GM21360 (cell line): Measurements from ENCODE around the gene CCM2.
"Not testable (repeated sequence)": the region's sequence is repeated elsewhere in the genome, so short reads cannot be mapped to it uniquely, and the experiment has no call there.

Experiments
- ATAC-seq: cut with Tn5 transposase; IDR thresholded peaks from one replicate; pipeline ENCODE4 v1.9.1; 2021; ENCODE audit warnings: mild to moderate bottlenecking, moderate library complexity; ENCODE audit not compliant: unreplicated experiment

The CCM2 gene

GRCh38 chr7:45098983-45099839 is 99.2 kb downstream of the CCM2 start:
- no peak for ATAC-seq

DNA sequence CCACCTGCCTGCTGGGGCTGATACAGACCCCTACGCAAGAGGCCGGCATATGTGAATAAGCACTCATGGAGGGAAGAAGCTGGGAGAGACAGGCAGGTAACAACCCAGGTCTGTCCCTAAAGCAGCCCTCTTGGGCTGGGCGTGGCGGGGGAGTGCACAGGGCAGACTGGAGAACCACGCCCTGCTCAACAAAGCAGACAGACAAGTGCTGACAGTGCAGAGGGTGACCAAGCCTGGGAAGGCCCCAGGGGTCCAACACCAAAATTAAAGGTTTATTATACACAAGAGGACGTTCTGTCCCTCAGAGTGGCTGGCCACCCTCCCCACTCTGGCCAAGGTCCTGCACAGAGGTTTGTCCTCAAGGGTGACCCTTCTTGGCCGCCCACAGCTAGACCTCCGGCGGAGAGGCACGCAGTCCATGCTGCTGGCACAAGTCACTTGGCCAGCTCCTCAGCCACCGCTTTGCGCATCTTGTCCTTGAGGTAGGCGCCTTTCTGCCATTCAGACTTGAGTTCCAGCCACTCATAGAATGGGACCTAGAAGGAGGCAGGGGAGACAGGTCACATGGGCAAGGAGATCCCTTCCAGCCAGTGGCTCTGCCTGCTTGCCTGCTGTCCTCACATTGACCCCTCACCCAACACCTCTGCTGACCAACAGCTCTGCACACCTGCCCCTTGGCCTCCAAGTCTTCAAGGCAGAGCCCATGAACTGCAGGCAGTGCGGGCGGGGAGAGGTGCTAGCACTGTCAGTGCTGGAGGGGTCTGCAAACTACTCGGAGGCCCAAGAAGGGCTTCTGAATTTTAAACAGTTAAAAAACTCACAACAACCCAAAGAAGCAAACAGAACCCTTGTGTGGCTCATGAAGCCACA is 100.1 kb downstream of the CCM2 start:
- no peak for ATAC-seq

- ATAC-seq, result no peak
Measured at GRCh38 chr7:45100761-45101480, 100.9 kb downstream of the CCM2 start.

DNA sequence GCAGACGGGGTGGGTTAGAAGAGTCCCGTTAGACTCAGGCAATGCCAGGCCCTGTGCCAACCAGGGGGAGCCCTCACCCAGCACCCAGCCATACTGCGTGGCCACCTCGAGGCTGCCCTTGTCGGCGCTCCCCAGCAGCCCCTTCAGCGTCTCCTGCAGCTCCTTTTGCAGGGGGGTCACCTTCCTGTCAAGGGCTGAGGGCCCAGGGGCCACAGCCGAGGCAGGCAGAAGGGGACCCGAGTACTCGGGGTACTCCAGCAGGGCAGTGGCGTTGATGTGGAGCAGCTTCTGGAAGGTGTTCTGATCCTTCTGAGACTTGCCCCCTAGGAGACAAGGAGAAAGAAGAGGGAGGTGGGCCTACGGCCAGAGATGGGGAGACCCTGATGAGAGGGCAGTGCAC is 101.7 kb downstream of the CCM2 start:
- no peak for ATAC-seq

GRCh38 chr7:45102785-45103712 is 103.0 kb downstream of the CCM2 start:
- no peak for ATAC-seq

- no peak for ATAC-seq
Measured at GRCh38 chr7:45103958-45104843, 104.2 kb downstream of the CCM2 start.

DNA sequence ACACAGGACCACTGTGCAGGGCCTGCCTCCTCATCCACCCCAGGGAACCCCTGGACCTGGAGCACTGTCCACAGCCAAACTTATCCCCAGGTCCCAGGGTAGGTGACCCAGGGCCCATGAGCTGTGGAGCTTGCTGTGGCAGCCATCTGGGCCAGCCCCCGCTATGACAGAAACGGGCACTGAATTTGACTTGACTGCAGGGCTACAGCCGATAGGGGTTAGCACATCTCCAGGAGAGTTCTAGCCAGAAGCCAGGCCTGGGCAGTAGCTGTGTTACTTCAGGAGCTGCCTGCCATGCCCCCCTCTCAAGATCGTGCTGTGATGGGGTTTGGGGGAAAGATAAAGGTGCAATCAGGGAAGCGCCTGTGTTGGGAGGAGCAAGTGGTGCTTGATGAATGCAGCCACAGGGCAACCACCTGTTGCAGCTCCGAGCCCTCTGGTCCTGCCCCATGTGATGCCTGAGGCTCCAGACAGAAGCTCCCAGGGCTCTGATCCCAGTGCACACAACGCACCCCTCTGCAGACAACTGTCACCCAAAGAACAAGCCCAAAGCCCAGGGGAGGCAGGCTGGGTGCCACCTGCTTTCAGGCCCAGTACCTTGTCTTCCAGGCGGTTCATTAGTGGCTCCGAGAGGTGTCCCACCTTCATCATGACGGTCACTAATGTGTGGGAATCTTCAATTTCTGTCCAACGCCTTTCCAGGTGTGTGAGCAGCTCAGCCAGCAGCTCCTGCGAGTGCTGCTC is 105.0 kb downstream of the CCM2 start:
- ATAC-seq, result no peak

DNA sequence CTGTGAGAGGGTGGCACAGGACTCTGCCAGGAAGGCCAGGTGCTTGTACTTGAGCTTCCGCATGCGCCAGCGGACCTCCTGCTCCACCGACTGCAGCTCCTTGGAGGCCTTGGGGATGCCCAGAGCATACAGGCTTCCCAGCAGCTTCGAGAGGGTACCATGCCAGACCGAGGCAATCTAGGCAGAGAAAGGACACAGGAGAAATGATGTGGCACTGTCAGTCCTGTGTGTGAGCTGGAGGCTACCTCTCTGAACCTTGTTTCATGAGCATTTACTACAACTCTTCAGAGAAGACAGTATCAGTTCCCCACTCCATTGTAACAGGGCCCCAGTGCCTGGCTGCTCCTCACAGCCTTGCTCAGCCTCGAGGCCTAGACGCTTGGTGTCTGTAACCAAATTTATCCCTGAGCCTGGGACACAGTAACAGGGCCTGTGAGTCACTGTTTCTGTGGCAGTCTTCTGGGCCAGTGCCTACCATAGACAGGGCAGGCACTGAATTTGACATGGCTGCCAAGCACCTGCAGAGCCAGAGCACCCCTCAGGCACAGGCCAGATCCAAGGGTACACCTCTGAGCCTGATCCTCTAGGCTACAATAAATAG is 105.7 kb downstream of the CCM2 start:
- no peak for ATAC-seq

DNA sequence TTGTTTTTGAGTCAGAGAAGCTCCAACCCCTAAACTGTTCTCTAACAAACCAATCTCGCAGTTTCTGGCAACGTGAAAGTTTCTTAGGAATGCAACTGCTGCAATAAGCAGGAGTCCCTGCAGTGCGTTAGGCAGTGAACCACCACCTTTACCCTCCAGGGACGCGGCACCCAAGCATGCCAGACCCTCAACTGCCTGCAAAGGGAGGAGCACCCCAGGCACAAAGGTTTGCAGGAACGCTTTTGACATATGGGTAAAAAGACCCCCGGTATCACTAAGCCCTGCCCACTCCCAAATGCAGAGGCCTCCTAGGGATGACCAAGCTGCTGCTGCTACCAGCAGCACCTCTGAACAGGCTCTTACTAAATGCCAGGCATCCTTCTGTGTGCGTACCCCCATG is 106.8 kb downstream of the CCM2 start:
- no peak for ATAC-seq

- no peak for ATAC-seq
Measured at GRCh38 chr7:45107356-45107755, 107.4 kb downstream of the CCM2 start.

DNA sequence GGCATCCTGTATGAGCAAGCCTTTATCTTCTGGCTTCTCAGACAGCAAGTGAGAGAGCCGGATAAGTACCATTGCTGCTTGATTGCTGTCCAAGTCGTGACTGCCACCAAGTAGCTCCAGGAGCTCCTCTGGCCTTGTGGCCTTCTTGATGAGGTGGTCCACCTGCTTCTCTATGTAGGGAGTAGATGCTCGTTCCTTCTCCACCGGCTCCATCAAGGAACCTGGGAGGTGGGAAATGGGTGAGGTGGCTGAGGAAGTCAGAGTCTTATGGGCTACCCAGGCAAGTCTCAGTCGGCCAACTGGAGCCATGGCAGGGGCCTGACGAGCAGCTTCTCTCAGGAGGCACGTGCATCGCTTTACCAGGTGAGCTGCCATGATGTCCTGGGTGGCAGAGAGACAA is 108.9 kb downstream of the CCM2 start:
- no peak for ATAC-seq

GRCh38 chr7:45111298-45112223 is 111.6 kb downstream of the CCM2 start, which contains the start of gene TBRG4:
TBRG4 (minus strand) TSS chr7:45111697; CDS start chr7:45109237, 2,460 bp downstream.
- peak; percentile 92 for ATAC-seq

- ATAC-seq, result no peak
Measured at GRCh38 chr7:45112648-45113047, 112.6 kb downstream of the CCM2 start.

DNA sequence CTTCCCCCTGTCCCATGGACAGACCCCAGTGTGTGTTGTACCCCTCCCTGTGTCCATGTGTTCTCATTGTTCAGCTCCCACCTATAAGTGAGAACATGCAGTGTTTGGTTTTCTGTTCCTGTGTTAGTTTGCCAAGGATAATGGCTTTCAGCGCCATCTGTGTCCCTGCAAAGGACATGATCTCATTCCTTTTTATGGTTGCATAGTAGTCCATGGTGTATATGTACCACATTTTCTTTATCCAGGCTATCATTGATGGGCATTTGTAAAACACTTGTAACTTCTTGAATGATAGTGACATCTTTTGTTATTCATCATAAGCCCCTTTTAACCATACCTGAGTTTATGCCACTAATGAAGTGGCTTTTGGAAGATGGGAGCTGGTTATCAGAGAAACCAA is 114.3 kb downstream of the CCM2 start:
- not testable (repeated sequence) for ATAC-seq

- no peak for ATAC-seq
Measured at GRCh38 chr7:45114926-45115325, 114.9 kb downstream of the CCM2 start.

- no peak for ATAC-seq
Measured at GRCh38 chr7:45116048-45116447, 116.0 kb downstream of the CCM2 start.

- ATAC-seq, result no peak
Measured at GRCh38 chr7:45117582-45117981, 117.6 kb downstream of the CCM2 start.
